HCT116 (cell line): Measurements from ENCODE around the gene OCA2. TPM values are rescaled to one million over a fixed set of nuclear protein-coding genes. Genes with fewer than 3 reads are reported as not detected.

Experiments used
- ATAC-seq: fragments of 200-7000 bp; cut with Tn5 transposase; 2 replicates; pipeline ENCODE4 v1.9.1; 2020; ENCODE audit warnings: mild to moderate bottlenecking, moderate library complexity
- BruUV-seq: library from RNA; stranded (reverse); fragments of 400-500 nt; replicated peaks from 2 replicates; lab custom pipeline; 2021; lab: Mats Ljungman, UMichigan
- CTCF ChIA-PET: fragments of 300-600 bp; sonication (Branson Sonifier 250); formaldehyde crosslinking; loops from one replicate; lab custom pipeline; 2021; ENCODE audit warnings: antibody characterized with exemption; lab: Charles Lee
- POLR2A ChIA-PET: fragments of 300-600, 350-600 bp; sonication (Branson Sonifier 250); formaldehyde crosslinking; loops from one replicate; lab custom pipeline; 2021; ENCODE audit warnings: antibody characterized with exemption; lab: Charles Lee
- RAD21 ChIA-PET, 2 experiments: fragments of 300-600 bp; sonication (Branson Sonifier 250); formaldehyde crosslinking; loops; one replicate each; lab custom pipeline; 2023; ENCODE audit warnings: low total read pairs in 2 of 2; ENCODE audit not compliant: uncharacterized antibody in 2 of 2, unreplicated experiment in 2 of 2, low non-redundant PET in 1 of 2; lab: Charles Lee
- DNase-seq: peaks from one replicate; pipeline ENCODE4 v3.0.0-alpha.2; 2010; ENCODE audit warnings: low read depth, low spot score
- H2AFZ ChIP-seq: fragments of 200-600 bp; shearing (Covaris generic), sonication (generic); 2 replicates; pipeline ENCODE4 v1.6.1; 2017; ENCODE audit warnings: low read depth, mixed run types, mixed read lengths, antibody characterized with exemption, low read length; ENCODE audit not compliant: poor library complexity, severe bottlenecking
- H3K27ac ChIP-seq: 2 replicates; pipeline ENCODE4 v1.5.1; 2012; ENCODE audit warnings: low read depth, low read length
- H3K27me3 ChIP-seq: fragments of 200-600 bp; sonication (generic); 2 replicates; pipeline ENCODE4 v1.6.1; 2016; ENCODE audit warnings: mixed run types, low read length, mixed read lengths; ENCODE audit not compliant: insufficient read depth
- H3K36me3 ChIP-seq, 2 experiments: fragments of 200-500 bp in 1 of 2; fragments of 200-600 bp in 1 of 2; sonication (Bioruptor generic) in 1 of 2; sonication (generic) in 1 of 2; 2 replicates each; pipeline versions ENCODE4 v1.5.1 to v1.6.1; 2014 to 2016; ENCODE audit warnings: low read length in 2 of 2, inconsistent platforms in 1 of 2, mixed read lengths in 1 of 2, mixed run types in 1 of 2; ENCODE audit not compliant: insufficient read depth in 2 of 2, control insufficient read depth in 1 of 2
- H3K4me1 ChIP-seq, 2 experiments: fragments of 200-600 bp in 1 of 2; sonication (generic) in 1 of 2; 2 replicates each; pipeline versions ENCODE4 v1.5.1 to v1.6.1; 2012 to 2017; ENCODE audit warnings: low read length in 2 of 2, inconsistent platforms in 1 of 2, mild to moderate bottlenecking in 1 of 2, mixed read lengths in 1 of 2, mixed run types in 1 of 2, moderate library complexity in 1 of 2; ENCODE audit not compliant: insufficient read depth in 2 of 2, control insufficient read depth in 1 of 2
- H3K4me2 ChIP-seq: fragments of 200-600 bp; sonication (generic); 2 replicates; pipeline ENCODE4 v1.6.1; 2017; ENCODE audit warnings: mixed run types, low read length, mixed read lengths
- H3K4me3 ChIP-seq, 2 experiments: fragments of 200-600 bp in 1 of 2; sonication (generic) in 1 of 2; replicated peaks in 1 of 2; 2 replicates each; pipeline ENCODE4 v1.5.1; 2011 to 2016; ENCODE audit warnings: low read length in 2 of 2, control low read depth in 1 of 2, low read depth in 1 of 2, mild to moderate bottlenecking in 1 of 2, mixed read lengths in 1 of 2, mixed run types in 1 of 2
- H3K79me2 ChIP-seq: fragments of 200-600 bp; sonication (generic); 2 replicates; pipeline ENCODE4 v1.6.1; 2017; ENCODE audit warnings: mild to moderate bottlenecking, mixed run types, low read length, moderate library complexity, mixed read lengths; ENCODE audit not compliant: insufficient read depth
- H3K9ac ChIP-seq: fragments of 200-600 bp; sonication (generic); 2 replicates; pipeline ENCODE4 v1.6.1; 2016; ENCODE audit warnings: low read length, mixed read lengths
- H3K9me2 ChIP-seq: fragments of 200-600 bp; sonication (generic), shearing (Covaris generic); 2 replicates; pipeline ENCODE4 v1.6.1; 2017; ENCODE audit warnings: mixed run types, mild to moderate bottlenecking, moderate library complexity; ENCODE audit not compliant: insufficient read depth
- H3K9me3 ChIP-seq, 2 experiments: fragments of 200-500 bp in 1 of 2; fragments of 200-600 bp in 1 of 2; sonication (Bioruptor generic) in 1 of 2; sonication (generic) in 1 of 2; 2 replicates each; pipeline ENCODE4 v1.6.1; 2014 to 2017; ENCODE audit warnings: low read length in 2 of 2, mixed read lengths in 2 of 2, inconsistent platforms in 1 of 2, low read depth in 1 of 2, mild to moderate bottlenecking in 1 of 2, mixed run types in 1 of 2, moderate library complexity in 1 of 2; ENCODE audit not compliant: control insufficient read depth in 1 of 2, insufficient read depth in 1 of 2
- H4K20me1 ChIP-seq: fragments of 200-600 bp; sonication (generic), shearing (Covaris generic); 2 replicates; pipeline ENCODE4 v1.6.1; 2017; ENCODE audit warnings: mixed run types, mild to moderate bottlenecking, moderate library complexity; ENCODE audit not compliant: insufficient read depth
- CBX3 ChIP-seq: IDR thresholded peaks from 2 replicates; pipeline ENCODE4 v1.6.1; 2012; ENCODE audit warnings: low read depth
- CEBPB ChIP-seq: IDR thresholded peaks from 2 replicates; pipeline ENCODE4 v1.6.1; 2012; ENCODE audit warnings: low read depth
- EGR1 ChIP-seq: IDR thresholded peaks from 2 replicates; pipeline ENCODE4 v1.6.1; 2012; ENCODE audit warnings: low read depth
- ELF1 ChIP-seq: IDR thresholded peaks from 2 replicates; pipeline ENCODE4 v1.6.1; 2012; ENCODE audit warnings: low read depth, borderline replicate concordance
- EZH2phosphoT487 ChIP-seq: fragments of 200-600 bp; IDR thresholded peaks from 2 replicates; pipeline ENCODE4 v1.6.1; 2018; ENCODE audit warnings: antibody characterized with exemption, borderline replicate concordance
- FOSL1 ChIP-seq: IDR thresholded peaks from 2 replicates; pipeline ENCODE4 v1.6.1; 2012; ENCODE audit warnings: low read depth
- POLR2A ChIP-seq: IDR thresholded peaks from 2 replicates; pipeline ENCODE4 v1.7.0; 2011; ENCODE audit warnings: borderline replicate concordance; ENCODE audit not compliant: insufficient read depth, insufficient read length; ENCODE audit errors: extremely low read depth
- POLR2AphosphoS5 ChIP-seq: IDR thresholded peaks from 2 replicates; pipeline ENCODE4 v1.6.1; 2011; ENCODE audit warnings: mild to moderate bottlenecking, low read depth, low read length, moderate library complexity
- RAD21 ChIP-seq: IDR thresholded peaks from 2 replicates; pipeline ENCODE4 v1.6.1; 2012; ENCODE audit warnings: low read depth, mild to moderate bottlenecking
- REST ChIP-seq: IDR thresholded peaks from 2 replicates; pipeline ENCODE4 v1.6.1; 2012; ENCODE audit warnings: low read depth
- SIN3A ChIP-seq: IDR thresholded peaks from 2 replicates; pipeline ENCODE4 v1.6.1; 2012; ENCODE audit warnings: low read depth
- SRF ChIP-seq: IDR thresholded peaks from 2 replicates; pipeline ENCODE4 v1.6.1; 2012; ENCODE audit warnings: low read depth
- ZFX ChIP-seq: fragments of 450-650 bp; IDR thresholded peaks from 2 replicates; pipeline ENCODE4 v1.6.1; 2017
- ZNF274 ChIP-seq: fragments of 200-500 bp; sonication (Bioruptor generic); IDR thresholded peaks from 2 replicates; pipeline ENCODE4 v1.6.1; 2014; ENCODE audit warnings: mild to moderate bottlenecking, low read depth, low read length, inconsistent platforms
- intact Hi-C: fragments of 100-400 bp; cut with micrococcal nuclease; formaldehyde crosslinking; loops from 2 replicates; pipeline ENCODE4 v1.10.0; 2022
- total RNA-seq: library from RNA; stranded (reverse); gene quantifications from one replicate; pipeline ENCODE4 v1.2.1, GENCODE V29; 2021; ENCODE audit not compliant: unreplicated experiment

Gene OCA2
- total RNA-seq, 1 experiment from 2014 or later: not detected

GRCh38 chr15:28026764-28027713, 72.1 kb downstream of the OCA2 start:
- RAD21 ChIA-PET: no interaction called here
- Histone ChIP-seq H3K4me1 (no peaks in the 10 kb centered on the region), H3K36me3 (no peaks in the 10 kb centered on the region), H4K20me1 (no peaks in the 10 kb centered on the region), H3K27me3 (no peaks in the 10 kb centered on the region), H2AFZ (no peak overlapping the region), H3K27ac (no peak overlapping the region), H3K4me2 (no peak overlapping the region), H3K9me2 (no peaks in the 10 kb centered on the region), H3K4me3 (no peak overlapping the region), H3K9me3 (no peaks in the 10 kb centered on the region), H3K9ac (no peak overlapping the region), H3K79me2 (no peaks in the 10 kb centered on the region)
- intact Hi-C loops: no loop called here
- TF ChIP-seq ZNF274 (no peak), FOSL1 (no peak), CBX3 (no peak), ZFX (no peak), SRF (no peak), EZH2phosphoT487 (no peak), POLR2A (no peak), CEBPB (no peak), RAD21 (no peak), REST (no peak), ELF1 (no peak), POLR2AphosphoS5 (no peak), EGR1 (no peak), SIN3A (no peak)
- POLR2A ChIA-PET: no interaction called here
- CTCF ChIA-PET: no interaction called here
- ATAC-seq (no peak), DNase-seq (no peak)
- no TSS peak for BruUV-seq
